NCI-H446 treated with DMSO at 0.1 percent for 48 hours (cell line): ENCODE results near the gene PGC.

Source experiments
- DNase-seq: peaks from one replicate; lab custom pipeline; 2025; lab: John Stamatoyannopoulos, UW

PGC gene

DNA sequence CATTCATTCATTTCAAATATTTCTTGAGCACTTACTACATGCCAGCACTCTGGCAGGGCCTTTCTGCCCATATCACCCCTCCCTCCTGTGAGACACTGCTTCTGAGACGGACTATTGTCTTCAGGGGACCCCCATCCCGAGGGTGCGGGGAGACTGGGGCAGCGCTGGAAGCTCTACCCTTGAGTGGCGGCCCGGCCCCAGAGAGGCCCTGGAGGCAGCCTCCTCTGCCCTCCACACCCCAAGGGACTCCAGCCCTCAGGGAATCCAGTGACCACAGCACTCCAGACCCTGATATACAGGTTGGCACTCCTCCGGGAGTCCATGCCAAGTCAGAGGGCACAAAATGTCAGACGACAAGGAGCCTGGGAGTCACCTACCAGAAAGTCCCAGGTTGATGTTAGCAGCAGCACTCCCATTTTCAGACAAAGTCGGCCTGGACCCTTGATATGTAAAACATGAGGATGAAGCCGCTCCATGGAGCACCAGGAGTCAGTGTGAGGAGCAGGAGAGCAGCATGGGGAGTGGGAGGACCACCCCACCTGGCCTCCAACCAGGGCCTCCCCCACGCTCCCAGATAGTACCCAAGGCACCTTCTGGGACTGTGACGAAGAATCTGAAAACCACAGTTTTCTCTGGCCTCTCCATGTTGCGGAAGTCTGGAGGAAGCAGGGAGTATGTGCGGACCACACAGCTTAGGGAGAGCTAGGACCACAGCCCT, 32.5 kb downstream of the PGC start:
- no peak for DNase-seq

DNA sequence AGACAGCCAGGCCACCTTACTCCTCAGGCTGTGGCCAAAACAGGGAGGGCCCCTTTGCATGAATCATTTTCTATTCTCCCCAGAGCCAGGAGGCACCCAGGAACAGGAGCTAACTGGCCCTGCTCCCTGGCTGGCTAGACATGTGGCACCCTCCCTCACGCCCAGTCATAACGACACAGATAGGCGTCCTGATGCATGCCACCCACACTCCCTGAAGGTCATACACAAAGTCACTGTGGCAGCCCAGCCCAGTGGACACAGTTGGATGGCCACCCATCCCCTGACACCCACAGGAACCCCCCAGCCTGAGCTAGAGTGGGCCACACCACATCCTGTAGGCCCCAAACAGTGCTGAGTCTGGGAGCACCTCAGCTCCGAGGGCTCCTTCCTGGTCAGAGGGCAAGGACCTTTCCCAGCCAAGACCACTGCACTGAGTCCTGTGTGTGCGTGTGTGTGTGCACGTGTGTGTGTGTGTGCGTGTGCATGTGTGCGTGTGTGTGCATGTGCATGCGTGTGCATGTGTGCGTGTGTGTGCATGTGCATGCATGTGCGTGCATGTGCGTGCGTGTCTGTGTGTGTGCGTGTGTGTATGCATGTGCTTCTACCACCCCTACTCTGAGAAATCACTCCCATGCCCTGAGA, 33.4 kb downstream of the PGC start:
- no peak for DNase-seq

DNA sequence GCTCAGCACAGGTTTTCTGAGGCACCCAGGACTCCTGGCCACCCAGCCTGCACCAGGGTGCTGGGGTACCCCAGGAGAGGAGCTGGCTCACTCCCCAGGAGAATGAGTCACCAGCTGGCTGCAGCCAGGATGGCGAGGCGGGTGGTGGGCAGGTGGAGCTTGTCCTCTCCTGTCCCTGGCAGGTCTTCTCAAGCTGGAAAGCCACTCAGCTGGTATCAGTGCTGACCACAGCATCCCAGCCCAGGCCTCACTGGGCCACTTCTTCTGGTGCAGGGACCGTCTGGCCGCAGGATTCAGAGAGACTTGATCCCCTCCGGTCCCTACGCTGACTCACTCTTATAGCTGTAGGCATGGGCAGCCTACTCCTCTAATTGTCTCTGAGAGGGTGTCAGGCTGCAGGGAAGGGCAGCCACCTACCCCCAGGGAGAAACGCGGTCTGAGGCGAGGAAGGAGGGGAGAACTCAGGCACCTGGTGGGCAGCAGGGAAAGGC, 34.0 kb downstream of the PGC start:
- peak; percentile 64 for DNase-seq

DNA sequence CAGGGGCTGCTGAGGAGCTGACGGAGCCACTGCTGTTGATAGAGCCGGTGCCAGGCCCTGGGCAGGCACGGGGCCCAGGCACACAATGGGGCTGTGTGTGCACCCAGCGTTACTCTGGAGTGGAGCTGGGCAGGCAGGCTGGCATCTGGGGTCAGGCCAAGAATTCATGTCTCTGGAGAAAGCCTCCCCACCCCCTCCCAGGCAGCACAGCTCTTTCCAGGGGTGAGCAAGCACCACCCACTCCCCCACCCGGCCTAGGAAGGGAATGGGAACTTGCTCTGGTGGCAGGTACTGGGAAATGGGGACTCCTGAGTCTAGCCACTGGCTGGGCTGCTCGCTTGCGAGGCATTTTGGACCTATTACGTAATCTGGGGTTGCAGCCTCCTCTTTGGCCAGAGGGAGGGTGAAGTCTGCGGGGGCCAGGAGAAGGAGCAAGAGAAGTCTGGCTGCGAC, 34.5 kb downstream of the PGC start:
- peak; percentile 73 for DNase-seq

DNA sequence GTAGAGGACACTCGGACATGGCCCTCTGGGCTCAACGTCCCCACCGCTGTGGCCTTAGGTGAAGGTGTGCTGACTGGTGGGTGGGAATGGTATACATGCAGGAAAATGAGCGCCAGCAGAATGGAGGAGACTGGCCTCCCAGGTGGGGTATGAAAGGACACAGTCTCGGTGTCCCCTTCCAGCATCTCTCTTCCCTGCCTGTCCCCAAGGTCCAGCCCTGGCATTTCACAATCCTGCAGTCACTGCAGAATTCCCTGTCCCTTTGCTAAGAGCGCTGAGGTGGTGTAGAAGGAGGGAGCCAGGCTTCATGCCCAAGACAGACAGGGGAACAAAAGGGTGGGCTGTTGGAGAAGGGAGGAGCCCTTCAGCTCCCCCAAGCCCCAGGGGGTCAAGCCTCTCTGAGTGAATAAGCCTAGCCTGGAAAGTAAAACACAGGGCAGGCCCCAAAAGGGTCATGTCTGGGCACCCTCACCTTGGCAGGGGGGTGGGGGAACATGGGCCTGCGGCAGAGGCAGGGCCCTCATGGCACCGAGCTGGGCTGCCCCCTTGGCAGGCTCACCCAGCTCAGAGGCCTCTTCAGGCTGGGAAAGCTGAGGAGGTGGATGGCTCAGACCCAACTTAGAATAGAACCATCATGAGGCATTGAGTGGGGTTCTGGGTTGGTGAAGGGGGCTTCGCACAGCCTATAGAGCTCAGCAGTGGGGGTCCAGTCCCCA, 35.7 kb downstream of the PGC start:
- DNase-seq, result no peak

DNA sequence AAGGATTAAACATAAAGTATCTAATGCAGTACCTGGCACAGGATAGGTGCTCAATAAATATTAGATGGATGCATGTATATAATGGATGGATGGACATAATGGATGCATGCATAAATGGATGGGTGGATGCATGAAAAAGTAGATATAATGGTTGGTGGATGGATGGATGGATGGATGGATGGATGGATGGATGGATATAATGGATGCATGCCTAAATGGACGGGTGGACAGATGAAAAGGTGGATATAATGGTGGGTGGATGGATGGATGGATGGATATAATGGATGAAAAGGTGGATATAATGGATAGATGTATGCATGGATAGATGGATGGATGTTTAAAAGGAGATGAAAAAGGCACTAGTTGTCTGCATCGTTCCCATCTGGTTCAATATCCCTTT, 37.8 kb downstream of the PGC start:
- DNase-seq, result no peak

DNA sequence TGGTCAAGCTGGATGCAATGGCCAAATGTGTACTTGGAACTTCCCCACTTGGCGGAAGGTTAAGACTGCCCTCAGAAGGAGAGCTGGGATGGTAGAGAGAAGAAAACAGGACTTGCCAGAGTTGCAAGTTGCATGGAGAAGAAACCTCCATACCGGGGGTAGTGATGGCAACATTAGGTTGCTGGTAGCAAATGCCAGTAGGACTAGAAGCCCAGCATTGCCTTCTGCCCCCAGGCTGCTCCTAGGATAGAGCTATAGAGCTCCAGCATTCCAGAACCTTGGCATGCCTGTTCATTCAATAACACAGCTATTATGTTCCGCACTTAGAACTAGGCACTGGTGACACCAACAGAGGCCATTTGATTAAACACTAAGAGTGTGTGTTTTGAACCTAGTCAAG, 38.3 kb downstream of the PGC start:
- DNase-seq, result no peak

DNA sequence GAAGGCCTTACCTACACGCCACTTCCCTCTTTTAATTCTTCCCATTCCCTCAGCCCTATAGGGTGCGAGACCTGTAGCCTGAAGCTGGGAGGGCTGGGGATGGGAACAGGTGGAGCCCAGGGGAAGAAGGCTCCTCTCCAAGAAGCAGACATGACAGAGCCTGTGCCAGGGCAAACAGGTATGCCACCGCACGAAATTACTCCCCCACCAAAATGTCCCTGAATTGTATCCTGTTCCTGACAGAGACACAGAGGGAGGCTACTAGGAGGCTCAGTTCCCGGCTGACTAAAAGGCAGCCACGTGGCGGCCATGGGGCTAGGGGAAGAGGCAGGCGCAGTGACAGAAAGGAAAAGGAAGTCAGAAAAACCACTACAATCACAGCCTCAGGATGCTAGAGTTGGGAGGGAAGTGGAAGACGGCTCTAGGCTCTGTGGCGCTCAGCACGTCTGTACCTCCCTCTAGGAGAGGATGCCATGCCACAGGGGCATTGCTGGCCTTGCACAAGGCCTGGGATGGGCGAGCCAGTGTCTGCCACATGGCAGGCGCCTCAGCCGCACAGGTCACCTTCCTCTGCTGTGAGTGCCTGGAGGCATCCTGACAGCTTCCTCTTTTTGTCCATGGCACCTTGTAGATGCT, 39.5 kb downstream of the PGC start:
- no peak for DNase-seq

DNA sequence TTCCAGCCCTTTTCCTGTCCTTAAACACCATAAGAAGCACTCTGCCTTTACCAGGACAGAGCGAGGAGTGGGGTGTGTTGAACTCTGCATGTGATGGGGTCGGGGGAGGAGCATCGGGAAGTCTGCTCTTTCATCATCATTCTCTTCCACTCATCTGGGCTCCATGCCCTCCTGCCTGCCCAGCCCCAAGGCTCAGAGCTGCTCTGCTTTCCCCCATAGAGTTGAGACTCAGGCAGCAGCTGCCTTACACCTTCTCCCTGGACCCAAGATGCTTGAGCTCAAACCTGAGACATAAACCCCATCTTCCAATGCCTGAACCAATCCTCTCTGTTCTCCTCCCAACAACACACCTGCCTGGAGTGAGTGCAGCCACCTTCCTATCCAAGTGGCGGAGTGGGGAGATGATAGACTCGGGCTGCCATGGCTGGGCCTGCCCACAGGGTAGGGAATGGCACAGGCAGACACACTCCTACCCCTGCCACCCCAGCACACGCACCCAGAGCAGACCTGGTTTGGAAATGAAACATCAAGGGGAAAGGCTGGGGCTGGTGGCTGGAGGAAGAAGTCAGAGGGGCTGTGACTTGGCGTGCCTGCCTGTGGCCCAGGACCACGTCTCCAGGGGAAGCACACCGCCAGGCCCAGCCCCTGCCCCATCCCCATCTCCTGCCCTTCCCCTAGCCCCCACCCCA, 40.2 kb downstream of the PGC start:
- peak; percentile 41 for DNase-seq

DNA sequence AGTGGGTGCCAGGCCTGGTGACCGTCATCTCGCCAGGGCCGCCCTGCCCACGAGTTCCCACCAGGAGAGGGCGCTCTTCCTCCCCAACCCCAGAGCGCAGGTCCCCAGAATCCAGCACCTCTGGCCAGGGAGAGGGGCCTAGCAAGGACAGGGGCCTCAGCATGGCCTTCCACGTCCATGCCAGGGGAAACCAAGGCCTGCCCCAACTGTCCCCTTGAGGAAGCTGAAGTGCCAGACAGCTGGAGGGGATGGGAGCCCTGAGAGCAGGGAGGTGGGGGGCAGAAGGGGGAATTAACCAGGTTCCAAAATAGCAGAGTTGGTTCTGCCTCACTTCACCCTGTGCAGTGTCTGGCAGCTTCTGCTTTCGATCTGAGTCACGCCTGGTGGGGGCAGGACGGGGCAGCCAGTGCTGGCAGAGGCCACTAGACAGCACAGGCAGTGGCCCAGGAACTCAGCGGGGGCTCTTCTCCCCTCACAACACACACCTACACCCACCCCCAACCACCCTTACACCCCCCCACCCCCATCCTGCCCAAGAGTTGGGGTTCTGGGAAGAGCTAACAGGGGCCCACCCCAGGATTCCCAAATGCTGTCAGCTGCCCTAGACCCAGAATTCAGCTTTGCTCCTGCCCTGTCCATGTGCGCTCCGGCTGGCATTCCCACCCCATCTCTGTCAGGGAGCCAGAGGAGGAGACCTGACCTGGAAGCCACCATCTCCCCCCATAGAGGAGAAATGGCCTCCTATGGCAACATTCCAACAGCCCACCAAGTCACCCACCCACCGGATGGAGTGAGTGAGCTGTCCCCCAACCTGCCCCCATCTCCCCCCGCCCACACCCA, 41.0 kb downstream of the PGC start:
- DNase-seq, result peak; percentile 81

DNA sequence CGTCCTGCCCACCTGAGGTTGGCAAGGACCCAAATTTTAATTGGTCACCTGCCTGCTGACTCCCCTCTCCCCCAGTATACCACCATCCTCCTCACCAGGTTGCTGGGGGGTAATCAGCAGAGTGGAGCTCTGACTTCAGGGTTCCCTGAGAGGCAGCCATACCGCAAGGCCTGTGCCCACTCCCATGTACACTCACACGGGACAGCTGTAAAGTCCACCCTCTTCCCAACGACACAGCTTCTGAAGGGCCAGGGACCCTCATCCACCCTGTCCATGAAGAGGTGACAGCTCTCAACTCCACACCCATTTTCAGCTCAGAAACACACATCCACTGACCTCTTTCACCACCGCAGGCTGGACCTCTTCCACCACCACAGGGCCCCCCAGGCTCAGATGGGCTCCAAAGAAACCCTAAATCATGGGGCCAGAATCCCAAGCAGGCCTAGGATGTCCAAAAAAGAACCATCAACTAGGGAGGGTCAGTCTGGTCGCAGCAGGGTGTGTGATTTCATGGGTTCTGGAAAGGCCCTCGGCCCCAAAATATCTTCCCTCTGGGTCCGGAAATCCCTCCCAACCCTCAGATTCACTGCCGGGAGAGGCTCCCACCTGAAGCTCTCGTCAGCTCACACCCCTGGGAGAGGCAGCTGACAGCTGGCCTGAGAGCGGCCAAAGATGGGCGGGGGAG, 41.7 kb downstream of the PGC start:
- DNase-seq, result no peak

DNA sequence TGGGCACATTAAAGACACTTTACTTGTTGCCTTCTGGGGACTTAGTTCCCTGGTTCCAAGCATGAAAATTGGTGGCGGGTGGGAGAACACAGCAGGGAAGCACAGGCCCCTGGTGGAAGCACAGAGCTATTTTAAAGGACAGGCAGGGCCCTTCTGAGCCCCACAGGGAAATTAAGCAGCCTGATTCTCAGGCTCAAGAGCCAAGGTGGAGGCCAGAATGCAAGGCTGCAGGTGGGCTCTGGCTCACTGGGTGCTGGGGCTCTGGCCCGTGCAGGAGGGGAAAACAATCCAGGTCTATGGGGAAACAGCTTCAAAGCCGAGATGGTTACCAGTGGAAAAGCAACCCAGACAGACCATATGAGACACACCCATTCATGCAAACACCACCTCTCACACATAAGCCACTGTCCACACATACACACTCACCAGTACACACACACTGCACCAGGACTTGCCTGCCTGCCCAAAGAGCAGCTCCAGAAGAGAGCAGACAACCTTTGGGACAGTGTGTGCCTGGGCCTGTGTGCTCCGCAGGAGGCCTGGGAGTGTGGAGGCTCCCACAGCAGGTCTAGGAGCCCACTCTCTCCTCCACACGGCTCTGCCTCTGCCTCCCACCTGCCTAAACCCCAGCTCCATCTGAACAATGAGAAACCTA, 42.4 kb downstream of the PGC start:
- no peak for DNase-seq

DNA sequence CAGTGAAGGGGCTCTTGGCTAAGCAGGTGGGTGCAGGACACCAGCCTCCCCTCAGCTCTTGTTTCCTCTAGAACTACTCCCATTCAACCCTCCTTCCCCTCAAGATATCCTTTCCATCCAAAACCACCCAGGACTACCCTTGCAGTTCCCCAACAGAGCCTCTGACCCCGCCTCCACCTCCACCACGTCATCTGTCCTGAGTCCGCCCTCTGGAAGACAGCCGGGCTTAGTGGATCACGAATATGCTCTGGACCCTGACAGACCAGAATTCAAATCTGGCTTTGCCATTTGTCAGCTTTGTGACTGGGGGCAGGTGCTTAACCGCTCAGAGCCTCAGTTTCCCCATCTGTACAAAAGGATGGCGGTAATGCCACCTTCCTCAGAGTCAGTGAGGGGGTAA, 43.2 kb downstream of the PGC start:
- DNase-seq, result no peak

DNA sequence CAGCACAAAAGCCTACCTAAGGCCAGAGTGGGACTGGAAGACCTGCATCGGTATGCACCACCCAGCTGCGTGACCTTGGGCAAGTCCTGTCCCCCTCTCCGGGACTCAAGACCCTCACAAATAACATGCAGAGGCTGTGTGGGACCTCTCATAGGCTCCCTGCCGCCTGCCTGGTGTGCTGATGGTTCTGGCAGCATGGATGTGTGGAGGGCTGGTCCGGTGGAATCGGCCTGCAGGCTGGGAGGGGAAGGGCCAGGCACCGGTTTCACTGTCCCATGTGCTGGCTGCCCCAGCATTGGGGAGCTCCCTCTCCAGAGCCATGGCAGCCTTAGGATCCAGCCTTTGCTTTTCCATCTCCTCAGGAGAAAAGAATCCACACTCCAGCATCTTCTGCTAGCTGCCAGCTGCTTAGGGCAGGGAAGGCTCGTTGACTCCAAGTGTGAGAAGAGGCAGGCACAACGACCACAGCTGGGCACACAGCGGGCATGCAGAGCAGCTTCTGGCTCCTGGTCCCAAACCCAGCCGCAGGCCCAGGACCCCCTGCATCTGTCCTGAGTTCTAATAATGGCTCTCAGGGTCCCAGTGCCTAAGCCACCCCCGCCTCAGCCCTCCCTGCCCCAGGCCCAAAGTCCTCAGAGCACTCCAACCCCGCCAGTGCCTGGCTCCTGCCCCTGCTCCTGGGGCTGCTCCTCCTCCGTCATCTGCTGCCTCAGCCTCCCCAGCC, 44.3 kb downstream of the PGC start:
- no peak for DNase-seq

DNA sequence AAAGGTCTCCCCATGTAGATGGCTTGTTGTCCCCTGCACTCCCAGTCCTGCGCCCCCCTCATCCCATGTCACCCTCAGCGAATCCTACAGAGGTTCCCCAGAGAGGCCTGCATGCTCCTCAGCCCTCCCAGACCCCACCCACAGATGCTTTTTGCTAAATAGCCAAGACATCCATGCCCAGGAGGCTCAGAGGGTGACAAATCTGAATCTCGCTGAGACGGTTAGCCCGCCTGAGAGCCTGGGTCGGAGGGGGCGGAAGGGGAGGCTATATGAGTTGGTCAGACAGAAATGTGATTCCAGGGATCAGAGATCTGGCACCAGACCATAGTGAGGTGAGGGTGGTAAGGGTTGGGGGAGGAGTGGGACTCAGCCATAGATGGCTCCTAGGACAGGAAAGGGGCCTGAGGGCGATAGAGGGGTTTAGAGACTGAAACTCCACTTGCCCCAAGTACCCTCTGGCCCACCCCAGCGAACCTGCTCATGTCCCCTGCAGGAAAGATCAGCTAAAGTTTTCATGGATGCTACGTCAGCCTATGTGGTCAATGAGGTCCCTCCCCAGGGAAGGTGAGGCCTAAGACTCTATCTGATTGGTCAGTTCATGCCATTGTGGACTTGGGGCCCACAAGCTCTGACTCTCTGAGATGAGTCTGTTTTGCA, 45.0 kb downstream of the PGC start:
- no peak for DNase-seq

DNA sequence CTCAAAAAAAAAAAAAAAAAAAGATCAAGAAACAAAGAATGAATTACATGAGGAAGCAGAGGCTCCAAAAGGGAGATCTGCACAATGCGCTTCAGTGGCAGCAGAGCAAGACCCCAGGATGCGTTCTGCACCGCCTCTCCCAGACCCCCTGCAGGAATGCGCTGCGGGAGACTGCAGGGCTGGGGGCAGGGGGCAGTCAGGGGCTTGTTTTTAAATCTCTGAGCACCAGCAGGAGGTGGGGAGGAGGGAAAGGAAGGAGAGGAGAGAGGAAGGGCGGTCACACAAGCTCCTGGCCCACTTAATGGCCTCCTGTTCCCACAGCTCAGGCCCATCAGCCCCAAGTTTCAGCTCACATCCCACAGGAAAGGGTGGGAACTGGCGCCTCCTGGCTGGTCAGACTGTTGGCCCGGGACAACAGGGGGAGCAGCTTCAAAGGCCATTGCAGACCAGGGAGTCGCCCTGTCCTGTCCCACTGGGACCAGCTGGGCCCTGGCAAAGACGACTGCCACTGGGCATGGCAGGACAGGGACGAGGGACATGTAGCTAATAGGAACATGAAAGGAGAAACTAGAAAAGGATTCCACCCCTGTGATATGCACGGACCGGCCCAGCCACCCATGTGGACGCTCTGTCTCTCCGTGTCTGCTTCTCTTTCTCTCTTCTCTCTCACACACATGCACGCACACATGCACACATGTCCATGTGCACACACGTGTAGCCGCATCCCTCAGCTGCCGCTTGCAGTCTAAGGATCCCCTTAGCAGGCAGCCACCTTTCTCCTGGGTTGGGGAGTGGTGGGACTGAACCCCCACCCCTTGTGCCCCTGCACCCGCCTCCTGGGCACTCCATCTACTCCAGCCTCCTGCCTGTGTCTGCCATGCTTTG, 46.5 kb downstream of the PGC start:
- DNase-seq, result no peak

DNA sequence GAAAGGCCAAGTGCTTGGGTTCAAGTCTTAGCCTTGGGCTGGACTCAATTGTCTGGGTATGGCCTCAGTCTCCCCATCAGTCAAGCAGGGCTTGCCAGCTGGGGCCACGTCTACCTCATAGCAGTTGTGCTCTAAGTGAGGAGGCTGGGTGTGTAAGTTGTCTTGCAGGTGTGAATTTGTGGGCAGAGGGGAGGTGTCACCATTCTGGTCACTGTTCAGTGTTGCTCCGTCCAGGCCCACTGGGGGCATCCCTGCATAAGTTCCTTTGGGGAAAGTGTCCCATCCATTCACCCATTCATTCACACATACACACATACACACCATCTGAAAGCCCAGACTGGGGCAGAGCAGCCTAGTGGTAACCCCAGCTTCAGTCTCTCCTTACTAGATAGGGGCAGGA, 48.1 kb downstream of the PGC start:
- DNase-seq, result no peak
